Measurements from ENCODE around the gene MFAP4.

MFAP4 gene

DNA sequence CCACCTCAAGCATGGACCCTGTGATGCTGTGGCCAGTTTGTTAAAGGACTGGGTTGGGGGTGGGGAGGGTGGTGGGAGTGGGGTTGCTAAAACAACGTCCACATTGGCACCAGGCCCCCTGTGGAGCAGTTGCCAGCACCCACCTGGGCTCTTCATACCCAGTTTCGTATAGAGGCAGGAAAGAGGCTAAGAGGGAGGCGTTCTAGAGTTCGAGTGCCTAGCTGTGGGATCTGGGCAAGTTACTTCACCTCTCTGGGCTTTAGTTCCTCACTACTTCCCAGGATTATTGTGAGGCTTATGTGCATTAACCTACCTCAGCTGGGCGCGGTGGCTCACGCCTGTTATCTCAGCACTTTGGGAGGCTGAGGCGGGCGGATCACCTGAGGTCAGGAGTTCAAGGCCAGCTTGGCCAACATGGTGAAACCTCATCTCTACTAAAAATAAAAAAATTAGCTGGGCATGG lies 1.4 kb downstream of the MFAP4 start:
- DNase-seq (ENCODE audit: low read depth), result no peak

DNA sequence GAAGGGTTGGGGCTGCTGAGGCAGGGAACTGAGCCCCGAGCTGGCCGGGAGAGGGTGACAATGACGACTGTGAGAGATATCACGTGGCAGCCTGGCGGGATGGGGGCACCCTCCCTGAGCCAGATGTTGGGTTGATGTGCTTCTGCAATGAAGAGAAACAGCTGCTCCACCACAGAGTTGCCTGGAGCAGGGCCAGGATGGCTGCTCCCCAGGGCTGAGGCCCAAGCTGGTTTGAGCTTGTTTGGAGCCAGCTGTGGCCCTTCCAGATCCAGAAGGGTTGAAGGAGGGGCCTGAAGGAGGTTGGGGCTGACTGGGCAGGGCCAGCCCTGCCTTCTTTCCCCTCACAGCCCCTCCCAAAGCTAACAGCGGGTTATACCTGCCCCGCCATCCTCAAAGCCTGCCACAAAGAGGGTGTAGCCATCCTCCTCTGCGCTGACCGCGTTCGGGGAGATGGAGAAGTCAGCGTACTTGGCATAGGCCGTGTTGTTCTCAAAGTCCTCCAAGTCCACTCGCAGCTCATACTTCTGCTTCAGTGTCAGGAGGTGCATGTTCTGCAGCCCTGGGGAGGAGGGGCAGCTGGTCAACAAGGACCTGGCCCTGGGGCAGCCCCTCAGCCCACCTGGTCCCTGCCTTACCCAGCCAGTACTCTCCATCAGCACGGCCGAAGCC lies 2.1 kb downstream of the MFAP4 start:
- peak; percentile 80 for DNase-seq (ENCODE audit: low read depth)

DNA sequence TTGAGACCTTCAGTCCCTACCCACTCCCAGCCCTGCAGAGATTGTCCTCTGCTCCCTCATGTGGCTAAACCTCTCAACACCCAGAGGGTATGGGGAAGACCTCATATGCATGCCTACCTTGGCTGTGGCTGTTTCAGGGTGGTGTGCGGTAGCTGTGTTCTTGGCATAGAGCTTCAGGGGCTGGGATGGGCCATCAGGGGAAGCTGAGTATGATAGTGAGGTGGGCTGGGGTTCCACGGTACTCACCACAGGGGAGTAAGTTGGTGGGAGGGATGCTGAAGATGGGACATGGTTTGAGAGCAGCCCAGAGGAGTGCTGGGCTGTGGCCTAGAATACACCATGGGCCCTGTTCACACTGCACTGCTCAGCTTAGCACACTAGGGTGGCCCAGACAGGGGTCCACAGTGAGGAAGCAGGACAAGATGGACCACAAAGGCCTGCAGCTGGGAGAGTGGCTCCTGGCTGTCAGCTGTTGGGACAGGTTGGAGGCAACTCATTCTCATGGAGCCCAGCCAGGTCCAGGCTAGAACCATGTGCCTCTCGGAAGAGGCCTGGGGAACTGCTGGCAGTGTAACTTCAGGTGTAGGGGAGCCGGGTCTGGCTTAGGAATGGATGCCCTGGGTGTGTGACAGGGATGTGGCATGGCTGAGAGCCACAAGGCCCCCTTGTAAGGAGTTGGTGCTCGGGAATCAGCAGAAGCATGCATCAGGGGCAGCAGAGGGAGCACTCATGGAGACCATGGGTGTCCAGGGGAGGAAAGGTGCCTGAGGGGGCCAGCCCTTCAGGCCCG lies 3.1 kb downstream of the MFAP4 start:
- no peak for DNase-seq (ENCODE audit: low read depth)

DNA sequence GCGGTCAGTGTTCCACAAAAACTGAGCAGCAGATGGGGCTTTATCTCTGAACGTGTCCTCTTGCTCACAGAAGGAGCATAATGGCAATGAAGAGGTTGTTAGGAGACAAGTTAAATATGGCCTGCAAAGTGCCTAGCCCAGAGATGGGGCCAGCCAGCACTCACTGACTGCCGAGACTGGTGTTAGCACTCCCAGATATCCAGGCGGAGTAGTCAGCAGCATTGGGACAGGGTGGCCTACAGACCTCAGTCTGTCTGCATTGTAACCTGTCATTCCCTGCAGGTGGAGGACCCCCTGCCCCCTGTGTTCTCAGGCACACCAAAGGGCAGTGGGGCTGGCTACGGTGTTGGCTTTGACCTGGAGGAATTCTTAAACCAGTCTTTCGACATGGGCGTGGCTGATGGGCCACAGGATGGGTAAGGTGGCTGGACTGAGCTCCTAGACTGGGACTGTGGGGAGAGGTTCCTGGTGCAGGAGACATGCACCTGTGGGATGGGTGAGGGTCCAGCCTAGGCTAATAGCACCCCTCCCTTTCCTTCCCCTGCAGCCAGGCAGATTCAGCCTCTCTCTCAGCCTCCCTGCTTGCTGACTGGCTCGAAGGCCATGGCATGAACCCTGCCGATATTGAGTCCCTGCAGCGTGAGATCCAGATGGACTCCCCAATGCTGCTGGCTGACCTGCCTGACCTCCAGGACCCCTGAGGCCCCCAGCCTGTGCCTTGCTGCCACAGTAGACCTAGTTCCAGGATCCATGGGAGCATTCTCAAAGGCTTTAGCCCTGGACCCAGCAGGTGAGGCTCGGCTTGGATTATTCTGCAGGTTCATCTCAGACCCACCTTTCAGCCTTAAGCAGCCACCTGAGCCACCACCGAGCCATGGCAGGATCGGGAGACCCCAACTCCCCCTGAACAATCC lies 4.2 kb downstream of the MFAP4 start:
- no peak for DNase-seq (ENCODE audit: low read depth)

DNA sequence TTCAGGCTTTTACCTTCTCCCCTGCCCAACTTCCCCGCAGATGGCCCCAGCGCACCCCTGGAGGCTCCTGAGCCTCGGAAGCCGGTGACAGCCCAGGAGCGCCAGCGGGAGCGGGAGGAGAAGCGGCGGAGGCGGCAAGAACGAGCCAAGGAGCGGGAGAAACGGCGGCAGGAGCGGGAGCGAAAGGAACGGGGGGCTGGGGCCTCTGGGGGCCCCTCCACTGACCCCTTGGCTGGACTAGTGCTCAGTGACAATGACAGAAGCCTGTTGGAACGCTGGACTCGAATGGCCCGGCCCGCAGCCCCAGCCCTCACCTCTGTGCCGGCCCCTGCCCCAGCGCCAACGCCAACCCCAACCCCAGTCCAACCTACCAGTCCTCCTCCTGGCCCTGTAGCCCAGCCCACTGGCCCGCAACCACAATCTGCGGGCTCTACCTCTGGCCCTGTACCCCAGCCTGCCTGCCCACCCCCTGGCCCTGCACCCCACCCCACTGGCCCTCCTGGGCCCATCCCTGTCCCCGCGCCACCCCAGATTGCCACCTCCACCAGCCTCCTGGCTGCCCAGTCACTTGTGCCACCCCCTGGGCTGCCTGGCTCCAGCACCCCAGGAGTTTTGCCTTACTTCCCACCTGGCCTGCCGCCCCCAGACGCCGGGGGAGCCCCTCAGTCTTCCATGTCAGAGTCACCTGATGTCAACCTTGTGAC lies 5.1 kb downstream of the MFAP4 start:
- DNase-seq (ENCODE audit: low read depth), result no peak

DNA sequence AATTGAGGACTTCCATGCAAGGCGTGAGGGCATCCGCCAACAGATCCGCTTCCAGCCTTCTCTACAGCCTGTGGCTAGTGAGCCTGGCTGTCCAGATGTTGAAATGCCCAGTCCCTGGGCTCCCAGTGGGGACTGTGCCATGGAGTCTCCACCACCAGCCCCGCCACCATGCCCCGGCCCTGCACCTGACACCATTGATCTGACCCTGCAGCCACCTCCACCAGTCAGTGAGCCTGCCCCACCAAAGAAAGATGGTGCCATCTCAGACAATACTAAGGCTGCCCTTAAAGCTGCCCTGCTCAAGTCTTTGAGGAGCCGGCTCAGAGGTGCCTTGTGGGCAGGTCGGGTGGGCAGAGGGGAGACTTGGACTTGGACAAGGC lies 5.6 kb downstream of the MFAP4 start:
- DNase-seq (ENCODE audit: low read depth), result no peak

DNA sequence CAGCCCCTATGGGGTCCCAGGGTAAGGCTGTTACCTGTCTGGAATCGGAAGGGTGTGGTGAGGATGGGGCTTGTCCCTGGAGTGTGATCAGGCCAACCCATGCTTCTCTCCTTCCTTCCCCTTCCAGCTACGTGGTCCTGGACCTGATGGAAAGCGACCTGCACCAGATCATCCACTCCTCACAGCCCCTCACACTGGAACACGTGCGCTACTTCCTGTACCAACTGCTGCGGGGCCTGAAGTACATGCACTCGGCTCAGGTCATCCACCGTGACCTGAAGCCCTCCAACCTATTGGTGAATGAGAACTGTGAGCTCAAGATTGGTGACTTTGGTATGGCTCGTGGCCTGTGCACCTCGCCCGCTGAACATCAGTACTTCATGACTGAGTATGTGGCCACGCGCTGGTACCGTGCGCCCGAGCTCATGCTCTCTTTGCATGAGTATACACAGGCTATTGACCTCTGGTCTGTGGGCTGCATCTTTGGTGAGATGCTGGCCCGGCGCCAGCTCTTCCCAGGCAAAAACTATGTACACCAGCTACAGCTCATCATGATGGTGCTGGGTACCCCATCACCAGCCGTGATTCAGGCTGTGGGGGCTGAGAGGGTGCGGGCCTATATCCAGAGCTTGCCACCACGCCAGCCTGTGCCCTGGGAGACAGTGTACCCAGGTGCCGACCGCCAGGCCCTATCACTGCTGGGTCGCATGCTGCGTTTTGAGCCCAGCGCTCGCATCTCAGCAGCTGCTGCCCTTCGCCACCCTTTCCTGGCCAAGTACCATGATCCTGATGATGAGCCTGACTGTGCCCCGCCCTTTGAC lies 6.3 kb downstream of the MFAP4 start:
- no peak for DNase-seq (ENCODE audit: low read depth)

DNA sequence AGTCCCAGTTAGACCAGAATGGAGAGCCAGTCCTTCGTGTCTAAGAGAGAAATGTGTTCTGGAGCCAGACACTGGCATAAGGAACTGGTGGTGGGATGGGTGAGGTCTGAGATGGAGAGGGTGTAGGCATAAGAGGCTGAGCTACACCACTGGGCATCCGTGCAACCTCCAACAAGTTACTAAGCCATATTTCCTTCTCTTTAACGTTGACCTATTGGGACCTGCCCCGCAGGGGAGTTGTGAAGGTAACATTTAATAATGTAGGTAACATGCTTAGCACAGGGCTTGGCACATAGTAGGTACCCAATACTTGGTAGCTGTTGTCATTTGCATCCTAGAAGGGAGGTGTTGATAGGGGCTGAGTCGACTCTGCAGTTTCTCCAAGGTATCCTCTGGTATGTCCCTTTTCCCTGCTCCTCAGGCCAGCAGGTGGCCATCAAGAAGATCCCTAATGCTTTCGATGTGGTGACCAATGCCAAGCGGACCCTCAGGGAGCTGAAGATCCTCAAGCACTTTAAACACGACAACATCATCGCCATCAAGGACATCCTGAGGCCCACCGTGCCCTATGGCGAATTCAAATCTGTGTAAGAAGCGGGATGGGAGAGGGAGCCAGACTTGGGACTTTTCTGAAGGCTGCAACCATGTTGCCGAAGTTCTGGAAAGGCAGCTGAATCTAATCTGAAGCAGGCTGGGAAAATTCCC lies 7.5 kb downstream of the MFAP4 start:
- no peak for DNase-seq (ENCODE audit: low read depth)

DNA sequence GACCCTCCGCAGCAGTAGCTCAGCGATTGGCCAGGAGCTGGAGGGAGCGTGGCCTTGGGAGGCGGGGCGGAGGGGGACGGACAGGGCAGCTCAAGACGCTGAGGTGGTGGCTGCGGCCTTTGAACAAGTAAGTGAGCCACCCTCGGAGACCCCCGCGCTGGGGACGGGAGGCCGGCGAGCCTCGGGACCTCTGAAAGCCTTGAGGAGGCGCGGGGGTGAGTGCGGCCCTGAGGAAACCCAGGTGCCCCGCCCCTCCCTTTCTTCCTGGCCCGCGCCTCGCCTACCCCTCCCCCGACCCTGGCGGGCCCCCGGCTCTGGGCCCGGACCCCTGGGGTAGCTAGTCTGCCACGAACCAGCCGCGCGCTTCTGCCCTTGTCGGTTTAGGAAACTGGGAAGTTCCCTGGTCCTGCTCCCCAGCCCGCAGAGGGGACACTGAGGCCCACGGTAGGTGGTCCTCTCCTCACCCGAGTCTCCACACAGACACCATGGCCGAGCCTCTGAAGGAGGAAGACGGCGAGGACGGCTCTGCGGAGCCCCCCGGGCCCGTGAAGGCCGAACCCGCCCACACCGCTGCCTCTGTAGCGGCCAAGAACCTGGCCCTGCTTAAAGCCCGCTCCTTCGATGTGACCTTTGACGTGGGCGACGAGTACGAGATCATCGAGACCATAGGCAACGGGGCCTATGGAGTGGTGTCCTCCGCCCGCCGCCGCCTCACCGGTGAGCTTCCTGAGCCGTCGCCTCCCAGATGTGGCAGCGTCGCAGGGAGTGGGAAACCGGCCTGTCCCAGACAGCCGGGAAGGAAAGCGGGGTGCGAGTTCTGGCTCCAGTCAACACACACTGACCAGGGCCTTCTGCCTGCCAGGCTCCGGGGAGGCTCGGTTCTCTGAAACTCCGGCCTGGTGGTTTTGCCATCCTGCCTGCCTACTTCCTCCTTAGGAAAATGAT lies 8.3 kb downstream of the MFAP4 start, which contains the start of gene MAPK7:
TSS of gene MAPK7 (plus strand) at position 83 of the 945 bp plus-strand sequence. CDS start at position 486, 403 bp downstream.
- DNase-seq (ENCODE audit: low read depth), result no peak

DNA sequence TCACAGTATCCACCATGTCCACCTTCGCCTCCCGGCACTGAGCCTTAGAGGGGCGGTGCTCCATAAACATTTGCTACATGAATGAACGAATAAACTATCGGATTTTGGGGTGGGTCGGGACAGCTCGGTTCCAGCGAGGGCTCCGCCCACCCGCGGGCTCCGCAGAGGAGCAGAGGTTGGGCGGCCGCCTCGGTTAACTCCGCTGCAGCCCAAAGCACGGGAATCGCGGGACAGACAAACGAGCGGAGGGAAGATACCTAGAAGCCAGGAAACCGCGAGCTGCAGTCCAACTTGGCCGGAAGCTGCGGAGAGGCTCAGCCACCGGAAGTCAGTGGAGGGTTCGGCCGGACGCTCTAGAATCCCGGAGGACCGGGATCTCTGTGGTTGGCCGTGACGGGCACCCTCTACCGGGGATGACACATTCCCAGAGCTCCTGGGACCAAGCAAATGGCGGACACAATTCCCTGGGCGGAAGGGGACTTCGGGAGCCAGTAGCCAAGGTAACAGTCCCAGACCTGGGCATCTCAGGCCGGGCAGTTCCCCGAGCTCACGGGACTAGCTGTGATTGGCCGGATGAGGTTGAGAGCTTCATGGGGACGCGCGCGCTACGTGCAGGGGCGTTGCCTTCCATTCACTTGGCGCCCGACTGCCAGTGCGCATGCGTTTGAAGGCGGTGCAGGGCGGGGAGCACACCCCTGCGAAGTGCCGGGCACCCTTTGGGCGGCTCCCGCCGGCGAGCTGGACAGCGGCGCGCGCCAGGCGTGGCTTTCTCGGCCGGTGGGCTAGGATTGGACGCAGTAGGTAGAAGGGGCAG lies 9.2 kb downstream of the MFAP4 start:
- peak; percentile 98 for DNase-seq (ENCODE audit: low read depth)

DNA sequence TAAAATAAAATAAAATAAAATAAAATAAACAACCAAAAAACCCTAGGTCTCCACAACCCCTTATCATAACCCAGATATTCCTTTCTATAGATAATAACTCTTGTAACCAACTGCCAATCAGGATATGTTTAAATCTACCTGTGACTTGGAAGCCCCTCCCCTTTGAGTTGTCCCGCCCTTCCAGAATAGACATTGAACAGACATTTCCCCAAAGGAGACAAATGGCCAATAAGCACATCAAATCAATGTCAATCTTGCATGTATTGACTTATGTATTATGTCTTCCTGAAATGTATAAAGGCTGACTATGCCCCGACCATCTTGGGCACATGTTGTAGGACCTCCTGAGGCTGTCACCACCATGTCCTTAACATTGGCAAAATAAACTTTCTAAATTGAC lies 10.2 kb downstream of the MFAP4 start:
- DNase-seq (ENCODE audit: low read depth), result no peak

DNA sequence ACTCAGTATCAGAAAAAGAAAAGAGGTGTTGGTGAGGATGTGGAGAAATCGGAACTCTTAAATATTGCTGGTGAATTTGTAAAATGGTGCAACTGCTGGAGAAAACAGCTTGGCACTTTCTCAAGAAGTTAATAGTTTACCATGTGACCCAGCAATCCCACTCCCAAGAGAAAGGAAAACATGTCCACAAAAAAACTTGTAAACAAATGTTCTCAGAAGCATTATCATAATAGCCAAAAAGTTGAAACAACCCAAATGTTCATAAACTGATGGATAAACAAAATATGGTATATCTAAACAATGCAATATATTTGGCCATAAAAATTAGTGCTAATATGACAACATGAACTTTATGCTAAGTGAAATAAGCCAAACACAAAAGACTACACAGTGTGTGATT lies 11.3 kb downstream of the MFAP4 start:
- no peak for DNase-seq (ENCODE audit: low read depth)

DNA sequence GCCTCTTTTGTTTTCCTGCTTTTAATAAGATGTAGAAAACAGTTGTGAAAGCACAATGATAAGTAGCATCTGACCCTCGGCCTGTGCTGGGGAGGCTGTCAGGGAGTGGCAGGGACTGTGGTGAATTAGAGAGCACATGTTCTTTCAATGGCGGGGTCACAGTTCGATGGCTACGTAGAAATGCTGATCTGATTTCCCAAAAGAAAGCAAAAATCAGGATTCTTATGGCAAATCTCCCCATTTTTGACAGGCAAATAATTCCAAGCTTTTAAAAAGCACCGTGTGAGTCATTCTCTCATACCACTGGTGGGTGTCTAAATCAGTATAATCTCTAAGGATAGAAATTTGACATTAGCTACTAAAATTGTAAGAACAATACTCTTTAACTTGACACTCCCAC lies 12.9 kb downstream of the MFAP4 start:
- peak; percentile 54 for DNase-seq (ENCODE audit: low read depth)

DNA sequence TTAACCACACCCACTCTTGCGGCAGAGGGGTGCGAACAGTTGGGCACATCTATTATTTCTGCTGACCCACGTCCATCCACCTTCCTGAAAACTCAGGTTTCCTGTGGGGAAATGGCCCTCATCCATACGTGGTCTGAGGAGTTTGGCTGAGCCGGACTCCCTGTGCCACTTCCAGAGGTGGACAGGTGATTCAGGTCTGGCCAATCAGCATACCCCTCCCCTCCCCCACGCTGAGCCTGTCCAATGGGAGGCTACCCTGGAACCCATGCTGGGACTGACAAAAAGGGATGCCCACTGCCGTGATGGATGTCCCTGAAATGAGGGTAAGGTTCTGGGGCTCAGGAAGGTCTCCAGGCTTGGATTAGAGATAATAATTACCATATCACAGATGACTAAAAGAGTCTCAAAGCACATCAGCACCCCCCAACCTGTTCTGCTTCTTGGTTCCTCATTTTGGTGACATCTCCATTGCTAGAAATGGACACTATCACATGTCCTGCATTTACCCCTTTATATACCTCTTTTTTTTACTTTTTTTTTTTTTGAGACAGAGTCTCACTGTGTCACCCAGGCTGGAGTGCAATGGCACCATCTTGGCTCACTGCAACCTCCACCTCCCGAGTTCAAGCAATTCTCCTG lies 14.0 kb downstream of the MFAP4 start:
- DNase-seq (ENCODE audit: low read depth), result no peak

DNA sequence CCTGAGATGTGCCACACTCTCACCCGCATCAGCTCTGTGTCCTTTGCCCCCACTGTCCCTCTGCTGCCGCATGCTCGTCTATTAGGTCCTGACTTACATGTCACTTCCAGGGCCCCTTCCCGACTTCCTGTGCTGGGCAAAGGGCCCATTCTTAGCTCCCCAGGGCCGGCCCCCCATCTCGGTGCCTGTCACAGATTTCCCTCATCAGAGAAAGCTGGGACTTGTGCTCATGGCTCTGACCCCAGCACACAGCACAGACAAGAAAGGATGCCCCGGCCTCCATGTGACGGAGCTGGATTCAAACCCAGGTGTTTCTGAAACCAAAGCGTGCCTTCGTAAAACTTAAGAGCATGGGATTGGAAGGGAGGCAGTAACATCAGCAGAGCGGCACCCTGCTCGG lies 14.6 kb downstream of the MFAP4 start:
- DNase-seq (ENCODE audit: low read depth), result no peak

DNA sequence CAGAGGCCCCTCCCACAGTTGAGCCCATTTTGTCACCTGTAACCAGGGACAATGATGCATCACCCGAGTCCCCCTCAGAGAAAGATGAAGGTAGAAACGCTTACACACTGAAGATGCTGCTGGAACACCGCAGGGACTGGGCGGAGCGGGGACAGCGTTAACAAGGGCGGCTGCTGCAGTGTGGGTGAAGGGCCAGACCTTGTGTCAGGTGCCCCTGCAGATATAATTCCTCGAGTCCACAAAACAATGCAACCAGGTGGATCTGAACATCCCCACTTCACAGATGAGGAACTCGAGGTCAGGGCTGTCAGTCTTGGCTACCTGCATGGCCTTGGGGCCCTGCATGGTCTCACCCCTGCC lies 15.0 kb downstream of the MFAP4 start:
- no peak for DNase-seq (ENCODE audit: low read depth)

DNA sequence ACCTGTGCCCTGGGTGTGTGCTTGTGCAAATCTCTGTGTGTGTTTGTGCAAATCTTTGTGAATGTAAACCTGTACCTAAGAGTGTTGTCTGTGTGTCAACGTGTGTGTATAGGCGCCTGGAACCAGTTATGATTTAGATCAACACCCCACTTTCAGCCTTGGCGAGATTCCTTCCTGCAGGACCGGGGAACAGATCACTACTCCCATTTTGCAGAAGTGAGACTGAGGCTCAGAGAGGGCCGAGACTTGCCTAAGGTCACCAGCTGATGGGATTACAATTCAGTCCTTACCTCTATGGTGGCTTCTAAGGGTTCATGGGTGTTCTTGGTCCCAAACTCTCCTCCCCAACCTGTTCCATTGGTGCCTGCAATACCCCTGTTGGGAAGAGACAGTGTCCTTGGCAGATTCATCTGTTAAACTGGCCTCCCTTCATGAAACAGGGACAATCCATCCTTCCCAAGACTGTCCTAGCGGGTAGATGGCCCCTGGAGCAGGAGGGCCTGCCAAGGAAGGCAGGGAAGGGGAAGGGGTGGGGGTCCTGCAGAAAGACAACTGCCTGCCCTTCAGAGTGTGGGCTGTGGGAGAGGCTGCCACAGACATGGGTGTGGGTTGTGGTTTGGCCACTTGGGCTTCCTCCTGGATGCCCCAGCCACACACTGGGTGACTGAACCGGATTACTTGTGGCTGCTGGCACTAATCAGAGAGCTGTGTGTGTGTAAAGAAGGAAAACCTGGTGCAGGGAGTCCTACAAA lies 15.6 kb downstream of the MFAP4 start:
- DNase-seq (ENCODE audit: low read depth), result no peak
